ENCODE measurements around the gene RNASET2.
"Not testable (repeated sequence)": the region's sequence is repeated elsewhere in the genome, so short reads cannot be mapped to it uniquely, and the experiment has no call there.

Gene RNASET2

DNA sequence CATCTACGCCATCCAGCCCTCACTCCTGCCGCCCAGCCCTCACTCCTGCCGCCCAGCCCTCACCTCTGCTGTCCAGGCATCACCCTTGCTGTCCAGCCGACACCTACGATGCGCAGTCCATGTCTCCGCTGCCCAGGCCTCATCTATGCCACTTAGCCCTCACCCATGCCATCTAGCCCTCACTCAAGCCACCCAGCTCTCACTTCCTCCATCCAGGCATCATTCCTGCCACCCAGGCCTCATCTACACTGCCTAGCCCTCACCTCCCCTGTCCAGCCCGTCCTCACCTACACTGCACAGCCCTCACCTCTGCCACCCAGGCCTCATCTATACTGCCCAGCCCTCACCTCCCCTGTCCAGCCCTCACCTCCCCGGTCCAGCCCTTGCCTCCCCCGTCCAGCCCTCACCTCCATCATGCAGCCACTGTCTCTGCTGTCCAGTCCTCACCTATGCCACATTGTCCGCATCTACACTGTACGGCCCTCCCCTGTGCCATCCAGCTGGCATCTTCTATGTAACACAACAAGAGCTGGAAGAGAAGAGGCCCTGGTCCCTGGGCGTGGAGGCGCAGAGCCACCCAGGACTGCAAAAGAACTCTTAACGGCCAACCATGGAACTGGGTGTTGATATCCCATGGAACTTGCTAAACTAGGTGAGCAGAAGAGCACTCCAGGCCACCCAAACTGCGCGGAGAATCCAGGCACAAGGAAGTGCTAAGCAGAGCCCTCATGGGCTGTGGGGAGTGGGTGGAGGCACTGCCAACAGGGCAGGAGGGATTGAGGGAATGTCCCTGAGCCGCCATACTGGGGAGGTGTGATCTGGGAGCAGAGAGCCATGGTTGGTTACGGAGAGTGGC, 31.0 kb downstream of the RNASET2 start:
- DNase-seq, result no peak

DNA sequence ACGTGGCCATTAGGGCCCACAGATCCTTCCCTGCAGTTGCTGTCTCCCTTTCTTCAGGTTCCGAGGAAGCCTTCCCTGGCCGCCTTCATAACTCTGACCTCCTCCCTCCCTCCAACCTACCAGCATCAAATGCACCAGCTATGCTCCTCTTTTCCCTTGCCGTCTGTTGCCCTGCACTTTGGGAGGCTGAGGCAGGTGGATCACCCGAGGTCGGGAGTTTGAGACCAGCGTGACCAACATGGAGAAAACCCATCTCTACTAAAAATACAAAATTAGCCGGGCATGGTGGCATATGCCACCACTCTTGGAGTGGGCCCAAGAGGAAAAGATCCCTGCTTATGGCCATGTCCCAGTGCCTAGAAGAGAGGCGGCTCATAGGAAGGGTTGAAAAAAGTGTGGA, 31.8 kb downstream of the RNASET2 start:
- DNase-seq, result no peak

DNA sequence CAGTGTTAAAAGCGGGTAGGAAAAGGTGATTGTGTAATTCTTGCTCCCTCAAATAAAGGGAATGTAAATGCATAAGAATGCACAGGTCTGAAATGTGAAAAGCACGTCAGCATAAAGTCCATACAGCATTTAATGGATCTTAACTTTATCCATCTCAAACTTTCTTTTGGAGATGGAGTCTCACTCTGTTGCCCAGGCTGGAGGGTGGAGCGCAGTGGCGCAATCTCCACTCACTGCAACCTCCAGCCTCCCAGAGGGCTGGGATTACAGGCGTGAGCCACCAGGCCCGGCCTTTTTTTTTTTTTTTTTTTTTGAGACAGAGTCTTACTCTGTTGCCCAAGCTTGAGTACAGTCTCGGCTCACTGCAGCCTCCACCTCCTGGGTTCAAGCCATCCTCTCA, 33.4 kb downstream of the RNASET2 start:
- DNase-seq, result no peak

DNA sequence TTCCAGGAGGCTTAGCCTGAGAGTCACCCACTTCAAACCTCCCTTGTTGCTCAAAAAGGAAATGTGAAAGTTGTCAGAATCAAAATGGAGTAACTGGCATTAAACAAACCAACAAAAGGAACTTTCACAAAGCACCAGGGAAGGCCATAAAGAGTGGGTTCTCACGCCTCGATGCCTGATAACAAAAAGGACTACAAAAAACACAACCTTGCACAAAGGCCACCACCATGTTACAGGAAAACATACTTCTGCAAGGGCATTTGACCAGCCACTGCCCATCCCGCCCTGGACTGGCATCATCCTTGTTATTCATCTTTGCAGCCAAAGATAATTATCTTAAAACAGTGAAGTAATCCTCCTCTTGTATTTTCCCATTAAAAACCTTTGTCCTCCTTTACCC, 34.8 kb downstream of the RNASET2 start:
- DNase-seq, result no peak

DNA sequence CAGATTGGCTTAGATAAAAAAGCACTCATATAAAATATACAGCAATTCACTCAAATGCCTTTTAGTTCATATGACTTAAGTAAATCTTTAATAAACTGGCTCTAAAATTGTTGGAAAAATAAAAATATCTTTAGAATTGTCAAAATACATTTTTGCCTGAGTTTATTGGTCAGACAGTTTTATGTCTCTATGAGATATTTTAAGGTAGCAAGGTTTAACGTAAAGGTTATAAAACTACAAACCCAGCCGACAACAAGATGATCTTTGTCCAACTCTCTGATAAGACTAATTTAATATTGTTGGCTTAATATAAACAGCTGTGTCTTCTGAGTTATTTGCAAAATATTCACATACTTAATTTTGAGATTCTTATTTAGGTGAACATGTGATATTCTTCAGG, 39.5 kb downstream of the RNASET2 start:
- DNase-seq, result no peak

DNA sequence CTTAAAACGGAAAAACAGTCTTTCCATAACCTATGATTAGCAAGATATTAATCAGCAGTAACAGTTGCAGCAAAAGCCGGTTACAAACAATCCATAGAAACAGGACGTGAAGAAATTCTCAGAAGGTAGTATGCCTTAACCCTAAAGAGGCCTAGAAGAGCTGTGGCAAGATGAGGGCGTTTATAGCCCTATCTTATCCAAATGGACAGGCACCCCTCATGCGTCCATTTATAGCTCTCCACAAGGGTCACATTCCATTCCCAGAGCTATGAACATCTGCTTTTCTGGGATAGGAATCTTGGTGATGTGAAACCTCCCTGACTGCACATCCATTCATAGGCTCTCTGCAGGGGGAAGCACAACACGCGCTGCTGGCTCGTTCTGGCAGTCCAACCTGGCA, 40.9 kb downstream of the RNASET2 start:
- not testable (repeated sequence) for DNase-seq

DNA sequence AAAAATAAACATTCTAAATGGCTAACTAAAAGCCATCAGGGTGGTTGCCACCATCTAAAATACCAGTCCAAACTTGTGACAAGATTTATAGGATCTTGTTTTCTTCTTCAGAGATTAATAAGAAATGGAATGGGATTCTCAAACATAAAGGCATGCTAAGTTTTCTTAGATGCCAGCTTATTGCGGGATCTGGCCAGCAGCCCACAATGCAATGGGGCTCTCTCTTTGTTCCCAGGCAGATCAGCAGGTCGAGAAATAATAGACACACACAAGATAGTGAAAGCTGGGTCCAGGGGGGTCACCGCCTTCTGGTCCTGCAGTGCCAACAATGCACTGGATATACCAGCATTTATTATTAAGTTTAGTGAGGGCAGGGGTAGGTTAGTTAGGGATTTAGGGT, 41.4 kb downstream of the RNASET2 start:
- not testable (repeated sequence) for DNase-seq

DNA sequence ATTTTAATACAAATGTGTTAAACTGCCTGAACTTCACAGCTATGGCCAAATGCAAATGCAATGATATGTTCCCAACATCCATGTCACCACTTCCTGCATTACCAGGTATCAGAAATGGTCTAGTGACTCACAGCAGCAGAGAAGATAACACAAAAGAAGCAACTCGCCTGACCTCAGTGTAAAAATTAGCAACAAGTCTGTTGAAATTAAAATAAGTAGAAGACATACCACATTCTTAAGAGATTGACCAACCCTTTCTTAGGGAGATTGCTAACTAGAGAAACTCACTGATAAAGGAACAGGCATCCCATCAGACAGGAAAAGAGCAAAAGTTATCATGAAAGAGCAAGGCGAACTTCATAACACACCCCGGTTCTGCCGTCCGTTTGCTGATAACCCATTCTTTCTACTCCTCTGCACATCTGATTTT, 45.1 kb downstream of the RNASET2 start:
- DNase-seq, result no peak

DNA sequence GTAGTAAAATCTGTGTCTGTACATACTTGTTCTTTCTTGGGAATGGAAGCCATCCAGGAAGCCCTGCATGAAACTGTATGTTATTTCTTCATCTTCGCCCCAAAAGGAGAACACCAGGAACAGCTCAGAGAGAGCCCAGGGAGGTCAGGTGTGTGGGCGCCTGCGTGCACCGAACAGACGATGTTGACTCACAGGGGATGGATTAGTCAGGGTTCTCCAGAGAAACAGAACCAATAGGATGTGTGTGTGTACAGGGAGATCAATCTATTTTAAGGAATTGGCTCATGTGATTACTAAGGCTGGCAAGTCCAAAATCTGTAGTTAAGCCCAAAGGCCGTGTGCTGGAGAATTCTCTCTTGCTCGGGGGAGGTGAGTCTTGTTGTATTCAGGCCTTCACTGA, 45.7 kb downstream of the RNASET2 start:
- DNase-seq, result no peak

DNA sequence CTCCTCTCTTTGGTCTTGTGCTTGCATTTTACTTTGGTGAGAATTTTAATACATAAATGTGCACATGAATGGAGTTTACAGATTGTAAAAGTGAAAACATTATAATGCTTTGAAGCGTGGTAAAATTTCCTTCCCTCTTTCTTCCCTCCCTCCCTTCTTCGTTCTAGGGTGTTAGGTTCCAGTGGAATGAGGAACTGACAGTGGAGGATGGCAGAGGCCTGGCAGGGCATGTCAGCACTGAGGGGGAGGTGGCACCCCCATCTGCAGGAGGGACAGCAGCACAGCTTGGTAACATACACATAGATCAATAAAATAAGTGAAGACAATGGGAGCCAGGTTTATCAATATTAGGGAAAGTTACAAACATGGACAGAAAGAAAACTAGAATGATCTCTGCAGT, 47.5 kb downstream of the RNASET2 start:
- DNase-seq, result no peak

DNA sequence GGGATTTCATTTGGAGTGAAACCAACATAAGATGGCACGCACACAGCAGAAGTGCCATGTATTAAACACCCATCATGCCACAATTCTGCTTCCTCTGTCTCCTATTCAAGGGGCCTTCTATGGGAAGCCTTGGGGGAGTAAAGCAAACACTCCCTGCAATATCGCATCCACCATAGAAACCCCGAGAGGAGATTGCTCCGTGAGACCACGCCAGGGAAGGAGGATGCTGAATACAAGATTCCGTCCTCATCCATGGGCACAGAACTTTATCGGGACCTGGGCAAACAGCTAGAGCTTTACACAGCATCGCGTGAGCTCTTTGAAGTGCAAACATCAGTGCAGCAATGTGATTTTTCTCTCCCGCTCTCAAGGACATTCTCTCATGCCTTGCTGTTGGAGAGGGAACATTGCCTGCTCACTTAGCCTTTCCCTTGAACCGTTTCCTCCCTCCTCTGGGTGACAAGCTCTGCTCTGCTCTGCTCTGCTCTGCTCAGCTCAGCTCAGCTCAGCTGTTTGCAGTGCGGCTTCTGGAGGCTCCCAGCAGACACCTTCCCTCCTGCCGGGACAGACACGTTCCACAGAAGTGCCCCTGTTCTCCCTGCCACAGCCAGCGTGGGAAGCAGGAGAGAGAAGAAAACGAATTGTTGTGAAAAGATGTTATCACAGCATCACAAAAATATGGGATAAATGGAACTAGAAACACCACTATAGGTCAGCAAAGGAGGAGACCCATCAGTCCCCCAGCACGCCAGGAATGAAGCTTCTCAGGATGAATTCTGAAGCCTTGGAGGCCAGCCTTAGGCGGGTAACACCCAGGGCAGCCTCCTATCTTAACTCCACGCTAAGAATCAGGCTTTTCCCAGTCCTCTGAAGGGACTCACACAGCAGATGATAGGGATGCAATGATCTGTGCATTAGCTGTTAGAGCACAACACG, 48.2 kb downstream of the RNASET2 start:
- no peak for DNase-seq

DNA sequence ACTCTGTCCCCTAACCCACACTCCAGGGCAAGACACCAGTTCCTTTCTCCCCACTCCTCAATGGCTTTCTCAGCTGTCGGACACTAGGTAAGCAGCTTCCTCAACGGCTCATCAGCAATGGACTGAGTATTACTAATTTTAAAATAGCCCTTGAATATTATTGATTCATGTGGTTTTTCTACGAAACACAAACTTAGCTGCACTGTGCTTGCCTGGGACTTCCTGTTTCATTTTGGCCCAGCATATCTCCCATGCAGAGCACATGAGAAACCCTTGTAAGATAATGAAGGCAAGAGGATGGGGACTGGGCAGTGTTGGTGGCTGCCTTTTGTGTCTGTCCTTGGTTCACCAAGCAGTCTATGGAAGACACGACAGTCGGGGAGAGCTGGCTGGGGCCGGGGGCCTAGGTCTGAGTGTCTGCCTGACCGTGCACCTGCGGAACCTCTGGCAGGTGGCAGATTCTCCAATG, 48.9 kb downstream of the RNASET2 start:
- DNase-seq, result peak in 1 of 2 donors; percentile 6

DNA sequence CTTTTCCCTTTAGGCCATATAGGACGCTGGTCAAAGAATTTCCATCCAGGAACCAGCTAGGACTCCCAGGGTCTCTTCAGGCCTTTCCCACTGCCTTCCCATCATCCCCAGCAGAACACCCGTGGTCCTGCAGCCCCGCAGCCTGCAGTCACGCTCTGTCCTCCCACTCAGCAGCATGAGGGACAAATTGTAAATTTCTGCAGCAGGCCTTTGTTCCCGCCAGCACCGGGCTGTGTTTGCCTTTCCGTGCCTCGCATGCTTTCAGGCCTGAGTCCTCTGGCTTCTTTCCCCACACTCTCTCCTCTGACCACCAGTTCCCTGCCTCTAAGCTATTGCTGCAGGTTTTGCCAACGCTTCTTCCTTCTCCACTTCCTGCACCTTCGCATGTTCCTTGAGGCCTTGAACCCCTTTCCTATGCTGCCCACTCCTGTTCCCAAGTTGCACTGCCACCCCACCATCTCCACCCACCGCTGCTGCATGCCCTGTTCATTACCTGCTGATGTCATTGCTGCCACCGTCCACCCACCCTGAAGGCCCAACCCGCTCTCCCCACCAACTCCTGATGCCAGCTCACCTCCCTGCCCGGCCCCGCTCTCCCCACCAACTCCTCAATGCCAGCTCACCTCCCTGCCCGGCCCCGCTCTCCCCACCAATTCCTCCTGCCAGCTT, 49.8 kb downstream of the RNASET2 start:
- no peak for DNase-seq

DNA sequence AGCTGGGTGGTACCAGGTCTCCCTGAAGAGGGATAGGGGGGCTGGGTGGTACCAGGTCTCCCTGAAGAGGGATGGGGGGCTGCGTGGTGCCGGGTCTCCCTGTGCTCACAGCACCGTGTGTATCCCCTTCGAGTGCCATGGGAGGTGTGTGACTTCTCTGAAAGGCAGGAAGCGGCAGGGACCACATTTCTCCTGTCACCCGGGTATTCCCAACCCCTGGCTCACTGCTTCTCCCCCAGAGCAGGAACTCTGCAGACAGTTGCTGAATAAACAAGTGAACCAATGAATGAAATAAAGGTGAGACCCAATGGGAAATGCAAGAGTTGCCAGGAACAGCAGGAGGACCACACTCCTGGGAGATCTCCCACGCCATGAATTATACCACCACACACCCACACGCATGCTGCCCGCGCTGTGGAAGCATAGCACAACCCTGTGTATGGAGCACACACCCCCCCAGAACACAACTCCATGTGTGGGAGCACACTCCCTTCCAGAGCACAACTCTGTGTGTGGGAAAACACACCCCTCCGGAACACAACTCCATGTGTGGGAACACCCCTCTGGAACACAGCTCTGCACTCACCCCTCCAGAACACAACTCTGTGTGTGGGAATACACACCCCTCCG, 50.7 kb downstream of the RNASET2 start:
- no peak for DNase-seq

DNA sequence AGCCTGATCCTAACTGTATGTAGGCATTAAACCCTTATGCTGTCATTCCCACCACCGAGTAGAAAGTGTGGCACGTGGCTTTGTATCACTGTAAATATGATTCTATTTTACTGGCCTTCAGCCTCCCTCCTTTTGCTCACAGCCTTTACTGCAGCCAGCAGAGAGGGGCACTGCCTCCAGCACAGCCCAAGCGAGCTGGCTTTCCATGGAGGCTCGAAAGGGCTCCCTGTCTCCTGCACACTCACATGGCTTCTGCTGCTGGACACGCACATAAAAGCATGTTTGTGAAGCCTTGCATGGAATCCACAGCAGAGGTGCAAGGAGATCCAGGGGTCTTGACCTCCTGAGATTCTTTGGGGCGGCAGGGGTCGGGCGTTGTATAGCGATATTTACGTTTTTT, 51.3 kb downstream of the RNASET2 start:
- no peak for DNase-seq

DNA sequence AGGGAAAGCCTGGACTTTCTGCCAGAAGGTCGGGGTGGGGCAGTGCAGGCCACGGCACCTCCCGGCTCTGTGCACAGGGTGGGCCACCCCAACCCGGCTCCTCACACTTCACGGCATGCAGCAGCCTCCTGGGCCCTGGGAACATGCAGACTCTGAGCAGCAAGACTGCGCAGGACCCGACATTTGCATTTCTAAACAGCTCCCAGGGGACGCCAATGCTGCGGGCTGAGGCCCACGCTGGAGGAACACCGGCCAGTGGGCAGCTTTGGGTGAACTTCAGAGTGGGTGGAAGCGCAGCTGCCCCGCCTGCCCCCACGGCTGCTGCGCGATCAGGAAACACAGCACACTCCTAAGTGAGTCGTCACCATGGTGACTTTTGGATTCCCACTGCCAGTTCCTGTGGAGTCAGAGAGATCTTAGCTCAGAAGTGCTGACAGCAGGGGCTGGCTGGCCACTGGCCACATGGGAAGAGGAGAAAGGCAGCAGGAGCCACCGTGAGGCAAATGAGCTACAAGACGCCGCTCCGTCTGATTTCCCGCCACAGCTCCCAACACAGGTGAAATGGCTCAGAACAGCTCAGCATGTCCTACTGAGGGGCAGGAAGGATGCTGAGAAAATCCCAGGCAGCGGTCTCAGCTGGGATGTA, 52.1 kb downstream of the RNASET2 start:
- no peak for DNase-seq

DNA sequence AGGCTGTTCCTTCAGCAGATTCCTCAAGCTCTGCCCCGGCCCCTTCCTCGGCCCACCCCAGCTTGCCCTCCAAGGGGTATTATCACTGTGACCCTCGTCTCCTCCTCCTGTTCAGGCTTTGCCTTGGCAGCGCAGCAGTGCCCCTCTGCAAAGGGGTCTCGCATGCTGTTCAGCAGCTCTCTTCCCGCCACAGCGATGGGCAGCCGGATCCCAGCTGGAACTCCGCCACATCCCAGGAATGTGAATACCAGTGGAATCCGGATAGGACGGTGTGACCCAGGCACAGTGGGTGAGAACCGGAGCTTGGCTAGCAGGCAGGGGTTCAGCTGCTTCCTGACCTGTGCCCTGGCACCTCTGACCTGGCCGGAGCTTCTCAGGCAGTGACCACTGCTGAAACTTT, 52.9 kb downstream of the RNASET2 start:
- DNase-seq, result no peak

DNA sequence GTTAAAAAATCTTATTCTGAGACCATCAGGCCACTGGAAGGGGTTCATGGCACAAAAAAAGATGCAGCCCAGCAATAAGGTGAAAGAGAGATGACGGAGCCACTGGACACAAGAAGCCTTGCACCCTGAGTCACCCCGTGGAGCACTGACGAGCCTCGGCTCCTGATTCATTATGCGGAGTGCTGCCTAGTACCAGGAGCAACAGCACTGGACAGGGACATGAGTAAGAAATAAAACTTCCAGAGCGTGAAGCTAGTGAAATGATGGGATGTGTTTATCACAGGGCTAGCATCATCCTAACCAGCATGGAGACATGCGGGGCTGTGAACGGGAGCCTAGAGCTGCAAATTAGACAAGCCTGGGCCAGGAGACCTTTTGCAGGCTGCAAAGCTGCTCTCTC, 53.3 kb downstream of the RNASET2 start:
- no peak for DNase-seq

DNA sequence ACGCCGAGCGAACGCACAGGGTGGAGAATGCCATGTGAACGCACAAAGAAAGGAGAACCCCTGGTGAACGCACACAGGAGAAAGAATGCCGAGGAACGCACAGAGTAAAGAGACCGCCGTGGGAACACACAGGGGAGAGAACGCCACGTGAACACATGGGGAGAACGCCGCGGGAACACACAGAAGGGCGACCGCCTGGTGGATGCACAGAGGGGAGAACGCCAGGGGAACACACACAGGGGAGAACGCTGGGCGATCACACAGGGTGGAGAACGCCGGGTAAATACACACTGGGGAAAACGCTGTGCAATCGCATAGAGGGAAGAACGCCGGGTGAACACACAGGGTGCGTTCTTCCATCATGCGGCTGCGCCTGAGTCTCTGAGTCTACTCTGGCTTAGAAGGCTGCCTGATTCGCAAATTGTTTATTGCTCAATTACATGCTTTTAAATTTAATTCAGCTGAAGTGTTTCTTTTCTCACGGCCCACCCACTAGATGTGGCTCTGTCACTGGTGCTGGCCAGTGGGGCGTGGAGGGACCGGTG, 54.1 kb downstream of the RNASET2 start:
- no peak for DNase-seq

DNA sequence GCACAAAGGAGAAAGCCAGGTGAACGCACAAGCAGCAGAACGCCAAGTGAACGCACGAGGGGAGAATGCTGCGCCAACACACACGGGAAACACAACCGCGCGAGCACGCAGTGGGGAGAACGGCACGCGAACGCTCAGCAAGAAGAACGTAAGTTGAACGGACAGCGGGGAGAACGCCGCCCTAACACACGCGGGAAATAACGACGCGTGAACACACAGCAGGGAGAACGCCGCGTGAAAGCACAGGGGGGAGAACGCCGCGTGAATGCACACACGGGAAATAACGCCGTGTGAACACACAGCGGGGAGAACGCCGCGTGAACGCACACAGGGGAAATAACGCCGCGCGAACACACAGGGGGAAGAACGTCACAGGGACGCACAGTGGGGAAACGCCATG, 54.7 kb downstream of the RNASET2 start:
- DNase-seq, result no peak

DNA sequence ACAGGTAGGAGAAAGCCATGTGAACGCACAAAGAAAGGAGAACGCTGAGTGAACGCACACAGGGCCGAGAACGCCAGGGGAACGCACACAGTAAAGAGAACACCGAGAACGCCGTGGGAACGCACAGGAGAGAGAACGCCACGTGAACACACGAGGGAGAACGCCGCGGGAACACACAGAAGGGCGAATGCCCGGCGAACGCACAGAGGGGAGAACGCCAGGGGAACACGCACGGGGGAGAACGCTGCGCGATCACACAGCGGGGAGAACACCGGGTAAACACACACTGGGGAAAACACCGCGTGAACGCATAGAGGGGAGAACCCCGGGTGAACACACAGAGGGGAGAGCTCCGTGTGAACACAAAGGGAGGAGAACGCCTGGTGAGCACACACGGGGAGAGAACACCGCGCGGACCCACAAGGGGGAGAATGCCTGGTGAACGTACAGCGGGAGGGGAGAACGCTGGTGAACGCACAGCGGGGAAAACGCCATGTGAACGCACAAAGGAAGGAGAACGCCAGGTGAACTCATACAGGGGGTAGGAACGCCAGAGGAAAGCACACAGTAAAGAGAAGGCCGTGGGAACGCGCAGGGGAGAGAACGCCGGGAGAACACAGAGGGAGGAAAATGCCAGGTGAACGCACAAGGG, 55.3 kb downstream of the RNASET2 start:
- no peak for DNase-seq
